ENCODE measurements around the gene SEC23IP. TPM values are rescaled to one million over a fixed set of nuclear protein-coding genes. Genes with fewer than 3 reads are reported as not detected.
"Not testable (repeated sequence)": the region's sequence is repeated elsewhere in the genome, so short reads cannot be mapped to it uniquely, and the experiment has no call there.

SEC23IP gene
- 34.2 TPM for polyA plus RNA-seq (ENCODE audit: insufficient read length)

DNA sequence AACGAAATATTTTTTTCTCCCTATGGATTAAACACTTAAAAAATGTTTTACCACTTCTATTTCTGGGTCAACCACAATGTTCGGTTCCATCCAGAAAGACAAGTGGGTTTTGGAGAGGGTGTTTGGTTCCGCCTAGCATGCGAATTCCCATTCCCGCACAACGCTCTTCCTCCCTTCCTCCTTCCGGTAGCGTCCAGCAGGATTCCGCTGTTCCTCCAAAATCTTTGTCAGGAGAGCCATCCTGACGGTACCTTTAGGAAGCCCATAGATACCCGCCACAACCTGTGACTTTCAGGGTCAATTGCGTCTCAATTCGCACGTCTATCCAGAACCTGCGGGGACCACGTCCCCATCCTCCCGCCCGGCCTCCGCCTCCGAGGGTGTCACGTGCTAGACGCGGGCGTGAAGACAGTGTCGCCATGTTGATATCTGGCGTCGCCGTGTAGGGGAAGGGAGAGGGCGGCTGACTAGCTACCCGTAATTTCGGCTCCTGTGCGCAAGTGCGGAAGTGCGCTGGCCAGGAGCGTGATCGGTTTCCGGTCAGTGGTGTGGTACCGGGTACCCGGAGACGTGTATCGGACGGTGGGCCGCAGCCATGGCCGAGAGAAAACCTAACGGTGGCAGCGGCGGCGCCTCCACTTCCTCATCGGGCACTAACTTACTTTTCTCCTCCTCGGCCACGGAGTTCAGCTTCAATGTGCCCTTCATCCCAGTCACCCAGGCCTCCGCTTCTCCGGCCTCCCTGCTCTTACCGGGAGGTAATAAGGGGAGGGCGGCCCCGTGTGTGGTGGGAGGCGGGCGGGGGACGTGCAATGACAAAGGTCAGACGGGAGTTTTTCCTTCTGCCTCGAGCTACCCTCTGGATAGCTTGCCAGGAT, at the start of gene SEC23IP:
TSS of gene SEC23IP (plus strand) at position 543 of the 878 bp plus-strand sequence. CDS start at position 596, 53 bp downstream.
- DNase-seq: peak; percentile 96

DNA sequence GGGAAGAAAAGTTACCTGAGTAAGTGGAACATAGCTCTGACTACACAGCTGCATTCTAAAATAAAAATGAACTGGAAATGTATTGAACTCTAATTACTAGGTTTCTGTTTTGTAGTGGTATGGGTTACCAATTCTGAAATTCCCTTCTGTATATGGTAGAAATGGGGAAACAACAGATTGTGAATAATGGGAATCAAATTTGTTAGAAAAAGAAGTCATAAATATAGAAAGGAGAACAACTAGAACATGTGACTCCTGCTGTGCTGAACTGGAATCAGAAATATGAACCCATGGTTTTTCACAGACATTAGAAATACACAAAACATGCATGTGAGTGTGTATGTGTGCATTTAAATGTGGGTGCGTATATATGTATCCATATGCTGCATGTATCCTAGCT, 46.9 kb upstream of the SEC23IP start:
- no peak for DNase-seq

DNA sequence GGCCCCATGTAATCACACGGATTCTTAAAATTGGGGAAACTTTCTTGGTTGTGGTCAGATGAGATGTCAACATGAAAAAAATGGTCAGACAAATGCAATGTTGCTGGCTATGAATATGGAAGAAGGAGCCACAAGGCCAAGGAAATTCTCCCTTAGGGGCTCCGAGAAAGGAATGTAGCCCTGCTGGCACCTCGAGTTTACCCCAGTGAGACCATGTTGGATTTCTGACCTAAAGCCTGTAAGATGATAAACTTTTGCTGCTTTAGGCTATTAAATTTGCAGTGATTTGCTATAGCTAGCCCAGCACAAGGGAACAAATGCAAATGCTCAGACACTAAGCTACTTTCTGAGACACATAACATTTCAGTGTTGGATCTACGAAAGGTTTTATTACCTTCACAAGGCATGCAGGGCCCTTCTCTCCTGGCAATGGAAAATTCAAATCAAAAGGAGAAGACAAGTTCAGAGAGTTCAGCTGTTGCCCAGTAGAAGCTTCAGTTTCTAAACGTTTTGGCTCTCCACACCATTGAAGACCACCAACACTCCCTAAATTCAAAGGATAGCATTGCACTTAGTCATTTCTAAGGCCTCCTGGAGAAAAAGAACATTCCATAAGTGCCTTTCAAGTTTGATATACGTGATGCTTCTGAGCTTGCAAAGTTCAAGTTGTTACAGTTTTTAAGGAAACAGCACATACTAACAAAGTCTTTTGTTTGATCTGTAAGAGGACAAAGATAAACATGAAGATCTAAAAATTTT, 43.3 kb upstream of the SEC23IP start:
- no peak for DNase-seq

DNA sequence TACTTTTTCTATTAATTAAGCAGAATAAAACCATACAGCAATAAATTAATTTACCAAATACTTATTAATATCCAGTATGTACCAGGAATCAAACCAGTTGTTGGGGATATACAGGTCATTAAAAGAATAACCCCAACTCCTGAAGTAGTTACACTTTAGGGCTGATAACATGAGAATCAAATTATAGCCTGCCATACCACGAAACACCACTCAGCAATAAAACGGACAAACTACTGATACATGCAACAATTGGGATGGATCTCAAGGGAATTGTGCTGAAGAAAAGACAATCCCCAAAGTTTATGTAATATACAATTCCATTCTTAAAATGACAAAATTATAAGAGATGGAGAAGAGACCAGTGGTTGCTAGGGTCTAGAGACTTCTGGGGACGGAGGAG, 42.6 kb upstream of the SEC23IP start:
- DNase-seq: no peak

DNA sequence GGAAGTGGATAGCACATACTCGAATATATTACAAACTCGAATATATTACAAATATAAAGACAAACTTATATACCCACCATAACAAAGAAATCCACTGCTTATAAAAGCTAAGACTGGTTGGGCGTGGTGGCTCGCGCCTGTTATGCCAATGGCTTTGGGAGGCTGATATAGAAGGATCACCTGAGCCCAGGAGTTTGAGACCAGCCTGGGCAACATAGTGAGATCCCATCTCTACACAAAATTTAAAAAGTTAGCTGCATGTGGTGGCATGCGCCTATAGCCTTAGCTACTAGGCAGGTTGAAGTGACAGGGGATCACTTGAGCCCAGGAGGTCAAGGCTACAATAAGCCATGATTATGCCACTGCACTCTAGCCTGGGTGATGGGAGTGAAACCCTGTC, 40.3 kb upstream of the SEC23IP start:
- no peak for DNase-seq

- DNase-seq: no peak
These were observed 39.7 kb upstream of the SEC23IP start for GRCh38 chr10:119852822-119853221.

GRCh38 chr10:119853574-119853973, 39.0 kb upstream of the SEC23IP start:
- no peak for DNase-seq

- no peak for DNase-seq
These were observed 34.5 kb upstream of the SEC23IP start for GRCh38 chr10:119858063-119858462.

DNA sequence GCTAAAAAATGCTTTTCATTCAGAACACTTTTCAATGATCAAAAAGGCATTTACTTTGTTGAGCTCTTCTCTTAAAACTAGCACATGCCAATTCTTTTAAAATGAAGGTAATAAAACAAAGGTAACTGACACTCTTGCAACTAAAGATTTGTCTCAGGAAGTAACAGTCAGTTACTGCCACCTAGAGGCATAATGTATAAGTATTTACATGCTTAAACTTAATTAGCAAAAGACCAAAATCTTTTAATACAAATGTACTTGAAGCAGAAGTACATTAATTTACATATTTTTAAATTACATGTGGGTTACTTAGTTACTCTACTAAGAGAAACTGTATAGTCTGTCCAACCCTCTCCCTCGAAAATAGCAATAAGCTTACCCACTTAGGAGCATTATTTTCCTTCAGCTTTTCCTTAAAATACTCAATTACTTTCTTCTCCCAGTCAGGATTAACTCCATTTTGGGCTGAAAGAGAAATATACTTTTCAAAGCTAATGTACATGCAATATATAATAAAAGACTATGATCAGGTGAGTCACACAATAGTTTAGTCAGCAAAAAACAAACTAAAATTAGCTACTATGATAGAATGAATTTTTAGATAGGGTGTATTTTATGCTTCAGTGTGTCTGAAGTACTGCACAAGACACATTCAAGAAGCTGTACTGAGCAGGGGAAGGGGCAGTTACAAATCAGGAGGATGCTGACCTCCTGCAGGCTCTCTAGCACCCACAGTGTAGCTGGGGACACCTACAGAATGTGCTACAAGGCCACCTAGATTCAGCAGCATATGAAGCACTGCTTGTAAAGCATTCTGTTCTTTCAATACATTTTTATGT, 32.9 kb upstream of the SEC23IP start:
- DNase-seq: peak; percentile 15

DNA sequence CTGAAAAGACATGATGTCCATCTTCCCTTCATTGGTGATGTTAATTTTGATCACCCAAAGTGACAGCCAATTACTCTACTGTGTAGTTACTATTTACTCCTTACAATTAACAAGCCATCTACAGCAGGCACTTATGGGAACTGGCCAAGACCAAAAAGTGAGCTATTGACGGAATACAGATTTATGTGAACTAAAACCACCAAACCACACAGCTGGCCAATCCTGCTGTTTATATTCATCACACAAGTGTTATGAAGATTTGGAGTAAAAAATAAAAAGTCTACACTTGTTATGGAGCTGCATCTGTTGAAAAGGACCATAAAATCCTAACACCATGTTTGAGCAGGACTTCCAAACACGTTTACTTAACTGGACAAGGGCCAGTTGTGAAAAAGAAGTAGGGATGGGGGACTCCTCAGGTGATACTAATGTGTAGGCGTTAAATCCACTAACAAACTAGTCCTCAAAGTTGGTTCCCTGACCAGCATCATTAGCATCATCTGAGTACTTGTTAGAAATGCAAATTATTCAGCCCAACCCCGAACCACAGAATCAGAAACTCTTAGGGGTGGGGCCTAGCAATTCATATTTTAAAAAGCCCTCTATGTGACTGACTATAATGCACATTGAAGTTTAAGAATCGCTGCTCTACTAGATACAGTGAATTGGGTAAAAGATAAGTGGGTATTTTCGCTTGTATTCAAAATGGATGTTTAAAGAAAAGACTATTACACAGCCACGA, 31.5 kb upstream of the SEC23IP start:
- no peak for DNase-seq

DNA sequence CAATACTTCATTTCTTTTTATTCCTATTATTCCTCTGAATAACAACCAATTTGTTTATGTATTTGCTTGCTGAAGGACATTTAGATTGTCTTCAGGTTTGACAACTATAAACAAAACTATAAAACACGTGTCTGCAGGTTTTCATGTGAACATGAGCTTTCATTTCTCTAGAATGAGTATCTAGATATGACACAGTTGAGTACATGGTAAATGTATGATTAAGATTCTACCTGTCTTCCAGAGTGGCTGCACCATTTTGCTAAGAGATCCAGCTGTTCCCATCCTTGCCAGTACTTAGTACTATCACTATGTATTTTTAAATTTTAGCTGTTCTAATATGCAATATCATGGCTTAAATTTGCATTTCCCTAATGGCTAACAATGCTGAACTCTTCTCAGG, 30.0 kb upstream of the SEC23IP start:
- no peak for DNase-seq

DNA sequence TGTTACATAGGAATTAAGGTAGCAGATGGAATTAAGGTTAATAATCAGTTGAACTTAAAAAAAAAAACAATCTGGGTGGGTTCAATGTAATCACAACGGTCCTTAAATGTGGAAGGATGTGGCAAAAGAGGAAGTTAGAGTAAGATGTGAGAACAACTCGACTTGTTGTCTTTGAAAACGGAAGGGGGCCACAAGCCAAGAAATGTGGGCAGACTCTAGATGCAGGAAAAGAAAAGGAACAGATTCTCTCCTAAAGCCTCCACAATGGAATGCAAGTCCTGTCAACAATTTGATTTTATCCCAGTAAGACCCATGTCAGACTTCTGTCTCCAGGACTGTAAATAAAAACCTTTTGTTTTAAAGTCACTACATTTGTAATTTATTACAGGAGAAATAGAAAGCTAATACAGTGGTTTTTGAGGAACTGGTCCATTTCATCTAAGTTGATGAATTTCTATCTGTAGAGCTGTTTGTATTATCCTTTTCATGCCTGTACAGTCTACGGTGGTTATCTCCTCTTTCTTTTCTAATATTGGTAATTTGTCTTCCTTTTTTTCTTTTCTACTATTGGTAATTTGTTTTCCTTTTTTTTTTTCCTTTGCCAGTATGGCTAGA, 28.5 kb upstream of the SEC23IP start:
- no peak for DNase-seq

DNA sequence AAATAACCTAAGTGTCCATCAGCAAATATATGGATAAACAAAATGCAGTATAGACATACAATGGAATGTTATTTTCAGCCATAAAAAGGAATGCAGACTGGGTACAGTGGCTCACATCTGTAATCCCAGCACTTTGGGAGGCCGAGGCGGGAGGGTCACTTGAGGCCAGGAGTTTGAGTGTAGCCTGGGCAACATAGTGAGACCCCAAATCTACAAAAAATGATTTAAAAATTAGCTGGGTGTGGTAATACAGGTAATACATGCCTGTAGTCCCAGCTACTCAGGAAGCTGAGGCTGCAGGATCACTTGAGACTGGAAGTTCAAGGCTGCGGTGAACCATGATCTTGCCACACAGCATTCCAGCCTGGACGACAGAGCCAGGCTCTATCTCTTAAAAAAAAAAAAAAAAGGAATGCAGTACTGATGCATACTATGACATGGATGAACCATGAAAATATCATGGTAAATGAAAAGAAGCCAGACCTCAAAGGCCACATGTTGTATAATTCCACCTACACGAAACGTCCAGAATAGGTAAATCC, 26.8 kb upstream of the SEC23IP start:
- DNase-seq: no peak

DNA sequence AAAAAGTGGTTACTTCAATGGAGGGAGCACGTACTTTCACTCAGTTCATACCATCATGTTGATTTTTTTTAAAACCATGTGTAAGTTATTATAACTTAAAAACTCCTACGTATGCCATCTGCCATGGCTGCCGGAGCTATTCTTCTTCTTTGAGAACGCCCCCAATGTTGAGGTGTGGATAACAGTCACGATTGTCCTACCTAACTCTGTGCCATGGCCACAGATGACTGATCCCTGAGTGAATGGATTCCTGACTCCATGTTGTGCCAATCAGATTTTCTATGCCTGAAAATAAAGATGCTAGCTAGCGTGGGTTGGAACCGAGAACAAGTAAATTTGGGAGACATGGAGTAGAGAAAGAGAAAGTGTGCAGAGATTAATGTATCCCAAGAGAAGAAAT, 25.2 kb upstream of the SEC23IP start:
- DNase-seq: no peak

DNA sequence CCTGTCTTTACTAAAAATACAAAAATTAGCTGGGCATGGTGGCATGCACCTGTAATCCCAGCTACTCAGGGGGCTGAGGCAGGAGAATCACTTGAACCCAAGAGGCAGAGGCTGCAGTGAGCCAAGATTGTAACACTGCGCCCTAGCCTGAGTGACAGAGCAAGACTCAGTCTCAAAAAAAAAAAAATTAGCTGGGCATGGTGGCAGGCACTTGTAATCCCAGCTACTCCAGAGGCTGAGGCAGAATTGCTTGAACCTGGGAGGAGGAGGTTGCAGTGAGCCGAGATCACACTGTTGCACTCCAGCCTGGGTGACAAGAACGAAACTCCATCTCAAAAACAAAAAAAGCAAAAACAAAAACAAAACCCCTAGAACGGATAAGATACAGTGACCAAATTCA, 23.1 kb upstream of the SEC23IP start:
- not testable (repeated sequence) for DNase-seq

- no peak for DNase-seq
These were observed 20.5 kb upstream of the SEC23IP start for GRCh38 chr10:119871881-119872609.

DNA sequence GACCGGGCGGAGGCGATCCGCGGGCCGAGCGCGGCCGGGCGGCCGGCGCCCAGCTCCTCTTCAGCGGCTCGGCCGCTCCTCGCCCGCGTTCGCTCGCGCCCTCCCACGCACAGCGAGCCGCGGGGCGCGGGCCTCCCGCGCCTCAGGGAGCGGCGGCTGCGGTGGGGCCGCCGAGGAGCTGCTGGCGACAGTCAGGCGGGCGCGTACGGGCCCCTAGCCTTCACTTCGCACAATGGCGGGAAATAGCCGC, 20.0 kb upstream of the SEC23IP start, which contains the start of gene MCMBP:
TSS of gene MCMBP (minus strand) at position 234 of the 250 bp plus-strand sequence. CDS start 259 bp downstream, outside the sequence.
- DNase-seq: no peak

GRCh38 chr10:119872860-119873681, 19.5 kb upstream of the SEC23IP start:
- peak; percentile 96 for DNase-seq

GRCh38 chr10:119878524-119878923, 14.0 kb upstream of the SEC23IP start:
- DNase-seq: no peak

All from hindlimb muscle (tissue), 1 donor.